DND-41 (cell line): ENCODE measurements around the gene OR2T33.
"Not testable (repeated sequence)": the region's sequence is repeated elsewhere in the genome, so short reads cannot be mapped to it uniquely, and the experiment has no call there.

Experiments used
- ATAC-seq: fragments of 200-7000 bp; cut with Tn5 transposase; 3 replicates; pipeline ENCODE4 v1.9.1; 2021; ENCODE audit warnings: low read depth; ENCODE audit not compliant: insufficient read depth
- DNase-seq: peaks from one replicate; pipeline ENCODE4 v3.0.0-alpha.2; 2020
- H2AFZ ChIP-seq: 2 replicates; pipeline ENCODE4 v1.6.0; 2012; ENCODE audit warnings: low read depth, low read length
- H3K27ac ChIP-seq: 2 replicates; pipeline ENCODE4 v1.5.1; 2012; ENCODE audit warnings: low read length, inconsistent platforms
- H3K27me3 ChIP-seq: fragments of 200-600 bp; sonication (generic); 2 replicates; pipeline ENCODE4 v1.6.0; 2012; ENCODE audit warnings: low read length, mild to moderate bottlenecking, inconsistent platforms; ENCODE audit not compliant: insufficient read depth, poor library complexity
- H3K36me3 ChIP-seq: 2 replicates; pipeline ENCODE4 v1.5.1; 2012; ENCODE audit warnings: low read length, inconsistent platforms; ENCODE audit not compliant: insufficient read depth
- H3K4me1 ChIP-seq: 2 replicates; pipeline ENCODE4 v1.5.1; 2012; ENCODE audit warnings: mild to moderate bottlenecking, low read length; ENCODE audit not compliant: insufficient read depth
- H3K4me2 ChIP-seq: 2 replicates; pipeline ENCODE4 v1.6.0; 2012; ENCODE audit warnings: mild to moderate bottlenecking, moderate library complexity, low read length, inconsistent platforms; ENCODE audit not compliant: insufficient read depth
- H3K4me3 ChIP-seq, 2 experiments: fragments of 200-600 bp in 1 of 2; shearing (Covaris generic) in 1 of 2; 2 replicates each; pipeline ENCODE4 v1.5.1; 2012 to 2016; ENCODE audit warnings: inconsistent platforms in 2 of 2, low read length in 2 of 2, mild to moderate bottlenecking in 2 of 2, low read depth in 1 of 2, moderate library complexity in 1 of 2
- H3K79me2 ChIP-seq: 2 replicates; pipeline ENCODE4 v1.6.0; 2012; ENCODE audit warnings: low read length, inconsistent platforms; ENCODE audit not compliant: insufficient read depth
- H3K9ac ChIP-seq: 2 replicates; pipeline ENCODE4 v1.6.0; 2012; ENCODE audit warnings: low read depth, mild to moderate bottlenecking, inconsistent platforms, low read length, moderate library complexity
- H3K9me3 ChIP-seq: 2 replicates; pipeline ENCODE4 v1.5.1; 2012; ENCODE audit warnings: low read length, moderate library complexity, mild to moderate bottlenecking, inconsistent platforms; ENCODE audit not compliant: insufficient read depth, severe bottlenecking
- H4K20me1 ChIP-seq: 2 replicates; pipeline ENCODE4 v1.6.0; 2012; ENCODE audit warnings: low read length; ENCODE audit not compliant: insufficient read depth
- CTCF ChIP-seq: IDR thresholded peaks from 2 replicates; pipeline ENCODE4 v1.5.1; 2012; ENCODE audit warnings: borderline replicate concordance, low read length, moderate library complexity, mild to moderate bottlenecking; ENCODE audit not compliant: poor library complexity, severe bottlenecking; ENCODE audit errors: extremely low read depth
- EZH2 ChIP-seq: IDR thresholded peaks from 3 replicates; pipeline ENCODE4 v1.6.1; 2012; ENCODE audit warnings: borderline replicate concordance, low read depth, mild to moderate bottlenecking, moderate library complexity, low read length, inconsistent platforms; ENCODE audit not compliant: severe bottlenecking

Gene OR2T33

GRCh38 chr1:248277876-248278275 lies at the start of gene OR2T33:
Gene OR2T33 (minus strand): TSS chr1:248277976. CDS start chr1:248273814, 4,162 bp downstream.
- no peak within 1 kb of the TSS for H3K9ac ChIP-seq
- no peaks in the 10 kb centered on the region for H3K4me1 ChIP-seq
- no peak within 1 kb of the TSS for H3K27ac ChIP-seq
- no peak within 1 kb of the TSS for H3K4me3 ChIP-seq
- H3K36me3 ChIP-seq, result no peaks in the 10 kb centered on the region
- no peaks in the 10 kb centered on the region for H3K27me3 ChIP-seq
- H3K9me3 ChIP-seq, result no peaks in the 10 kb centered on the region
- TF ChIP-seq CTCF (no peak), EZH2 (no peak)
- no peak within 1 kb of the TSS for H3K4me2 ChIP-seq
- no peaks in the 10 kb centered on the region for H4K20me1 ChIP-seq
- no peak for ATAC-seq
- no peak for DNase-seq
- no peaks in the 10 kb centered on the region for H3K79me2 ChIP-seq
- H2AFZ ChIP-seq, result no peak within 1 kb of the TSS

GRCh38 chr1:248324468-248324867 lies 46.7 kb upstream of the OR2T33 start, which contains the start of gene OR2M7:
Gene OR2M7 (minus strand): TSS chr1:248324568. CDS start chr1:248324568, 0 bp downstream.
- no peaks in the 10 kb centered on the region for H3K79me2 ChIP-seq
- TF ChIP-seq CTCF, result no peak
- TF ChIP-seq EZH2, result no peak
- H3K4me3 ChIP-seq, result no peak within 1 kb of the TSS
- no peak for ATAC-seq
- no peaks in the 10 kb centered on the region for H3K36me3 ChIP-seq
- H3K9ac ChIP-seq, result no peak within 1 kb of the TSS
- no peak within 1 kb of the TSS for H3K4me2 ChIP-seq
- H3K9me3 ChIP-seq, result no peaks in the 10 kb centered on the region
- no peaks in the 10 kb centered on the region for H3K27me3 ChIP-seq
- H3K27ac ChIP-seq, result no peak within 1 kb of the TSS
- no peak within 1 kb of the TSS for H2AFZ ChIP-seq
- H3K4me1 ChIP-seq, result no peaks in the 10 kb centered on the region
- H4K20me1 ChIP-seq, result no peaks in the 10 kb centered on the region
- no peak for DNase-seq

GRCh38 chr1:248316796-248317195 lies 39.0 kb upstream of the OR2T33 start:
- Histone ChIP-seq H3K4me2 (no peak overlapping the region), H3K4me3 (no peak overlapping the region), H3K4me1 (no peaks in the 10 kb centered on the region), H3K79me2 (no peaks in the 10 kb centered on the region), H4K20me1 (no peaks in the 10 kb centered on the region), H2AFZ (no peak overlapping the region), H3K36me3 (no peaks in the 10 kb centered on the region), H3K9me3 (no peaks in the 10 kb centered on the region), H3K27me3 (no peaks in the 10 kb centered on the region), H3K27ac (no peak overlapping the region), H3K9ac (no peak overlapping the region)
- DNase-seq, result no peak
- no peak for ATAC-seq
- no peak for TF ChIP-seq CTCF
- no peak for TF ChIP-seq EZH2

- ATAC-seq, H3K27me3 ChIP-seq, H4K20me1 ChIP-seq, H3K27ac ChIP-seq, DNase-seq, H3K4me2 ChIP-seq, H3K9me3 ChIP-seq, H3K79me2 ChIP-seq, H3K4me1 ChIP-seq, H2AFZ ChIP-seq, H3K4me3 ChIP-seq, H3K36me3 ChIP-seq, H3K9ac ChIP-seq: not testable (repeated sequence)
Measured at GRCh38 chr1:248306740-248307139, 29.0 kb upstream of the OR2T33 start.
